GM12878 (cell line): ENCODE results near the gene C20orf173. TPM values are rescaled to one million over a fixed set of nuclear protein-coding genes. Genes with fewer than 3 reads are reported as not detected.

Experiments
- ATAC-seq: fragments of 200-7000 bp; cut with Tn5 transposase; 3 replicates; pipeline ENCODE4 v1.9.1; 2020; ENCODE audit warnings: mild to moderate bottlenecking, moderate library complexity
- BruUV-seq: library from RNA; stranded (reverse); fragments of 400-500 nt; replicated peaks from 2 replicates; lab custom pipeline; 2021; lab: Mats Ljungman, UMichigan
- CTCF ChIA-PET: fragments of 300-600 bp; sonication (Branson Sonifier 250); formaldehyde crosslinking; extraction: SDS; loops from one replicate; lab custom pipeline; 2021; ENCODE audit warnings: inconsistent platforms; lab: Yijun Ruan, JAX
- POLR2A ChIA-PET: fragments of 350-600 bp; formaldehyde crosslinking; extraction: SDS; loops from one replicate; lab custom pipeline; 2021; ENCODE audit warnings: inconsistent platforms; lab: Charles Lee
- RAD21 ChIA-PET: fragments of 300-600 bp; sonication (Branson Sonifier 250); formaldehyde crosslinking; loops from one replicate; lab custom pipeline; 2023; ENCODE audit warnings: antibody characterized with exemption; ENCODE audit not compliant: unreplicated experiment; lab: Charles Lee
- SMC1A ChIA-PET: fragments of 300-600 bp; sonication (Branson Sonifier 250); formaldehyde crosslinking; loops from one replicate; lab custom pipeline; 2023; ENCODE audit not compliant: unreplicated experiment, uncharacterized antibody; lab: Charles Lee
- DNase-seq: peaks from one replicate; pipeline ENCODE4 v3.0.0-alpha.2; 2011; ENCODE audit warnings: low read depth, low spot score
- FAIRE-seq: peaks from 3 replicates; lab custom pipeline; 2011; peaks lifted over from hg19 to GRCh38; lab: Jason Lieb, UNC
- H2AFZ ChIP-seq: 2 replicates; pipeline ENCODE4 v1.6.0; 2011; ENCODE audit warnings: low read depth, low read length, control low read depth; ENCODE audit not compliant: control insufficient read depth
- H3K27ac ChIP-seq: 2 replicates; pipeline ENCODE4 v1.5.1; 2011; ENCODE audit warnings: control low read depth; ENCODE audit not compliant: control insufficient read depth, insufficient read depth
- H3K27me3 ChIP-seq, 2 experiments: replicated peaks in 1 of 2; 2 replicates each; pipeline versions ENCODE4 v1.6.0 to v1.6.1; 2011; ENCODE audit warnings: low read length in 1 of 2; ENCODE audit not compliant: control insufficient read depth in 2 of 2, insufficient read depth in 2 of 2
- H3K36me3 ChIP-seq, 2 experiments: 2 replicates each; pipeline ENCODE4 v1.5.1; 2011; ENCODE audit warnings: low read length in 1 of 2; ENCODE audit not compliant: control insufficient read depth in 2 of 2, insufficient read depth in 2 of 2
- H3K4me1 ChIP-seq: 2 replicates; pipeline ENCODE4 v1.6.1; 2011; ENCODE audit warnings: mild to moderate bottlenecking, low read length, moderate library complexity, mixed read lengths; ENCODE audit not compliant: control insufficient read depth, insufficient read depth
- H3K4me2 ChIP-seq: 2 replicates; pipeline ENCODE4 v1.6.0; 2011; ENCODE audit warnings: control low read depth; ENCODE audit not compliant: control insufficient read depth, insufficient read depth
- H3K4me3 ChIP-seq: fragments of 200-600 bp; sonication (generic); 2 replicates; pipeline ENCODE4 v1.5.1; 2016
- H3K79me2 ChIP-seq: 2 replicates; pipeline ENCODE4 v1.6.0; 2011; ENCODE audit warnings: low read length; ENCODE audit not compliant: control insufficient read depth, insufficient read depth
- H3K9ac ChIP-seq: 2 replicates; pipeline ENCODE4 v1.8.0; 2011; ENCODE audit warnings: low read length, control low read depth, mixed read lengths; ENCODE audit not compliant: control insufficient read depth, insufficient read depth
- H3K9me3 ChIP-seq: replicated peaks from 3 replicates; pipeline ENCODE4 v1.5.1; 2011; ENCODE audit warnings: mild to moderate bottlenecking, low read length; ENCODE audit not compliant: control insufficient read depth, insufficient read depth
- H4K20me1 ChIP-seq: 2 replicates; pipeline ENCODE4 v1.6.0; 2011; ENCODE audit not compliant: control insufficient read depth, insufficient read depth
- BMI1 ChIP-seq: fragments of 450-650 bp; IDR thresholded peaks from 2 replicates; pipeline ENCODE4 v1.6.1; 2016; ENCODE audit warnings: mild to moderate bottlenecking, moderate library complexity, borderline replicate concordance
- CREM ChIP-seq: IDR thresholded peaks from 2 replicates; pipeline ENCODE4 v1.6.1; 2014; ENCODE audit warnings: antibody characterized with exemption, low read depth
- EGR1 ChIP-seq, 2 experiments: IDR thresholded peaks; 1 replicate in 1 of 2; 2 replicates in 1 of 2; pipeline ENCODE4 v1.6.1; 2011 to 2012; ENCODE audit warnings: low read depth in 2 of 2, low read length in 2 of 2, borderline replicate concordance in 1 of 2, mild to moderate bottlenecking in 1 of 2, moderate library complexity in 1 of 2
- ESRRA ChIP-seq: IDR thresholded peaks from 2 replicates; pipeline ENCODE4 v1.6.1; 2012; ENCODE audit warnings: mild to moderate bottlenecking, low read length, improper control_type of control experiment
- FOS ChIP-seq: IDR thresholded peaks from 3 replicates; pipeline ENCODE4 v1.6.1; 2011; ENCODE audit warnings: borderline replicate concordance; ENCODE audit not compliant: insufficient read length; ENCODE audit errors: extremely low read depth
- JUND ChIP-seq: IDR thresholded peaks from 2 replicates; pipeline ENCODE4 v1.6.1; 2012; ENCODE audit warnings: low read depth, mild to moderate bottlenecking, low read length, improper control_type of control experiment, moderate library complexity
- MYC ChIP-seq: IDR thresholded peaks from 2 replicates; pipeline ENCODE4 v1.6.1; 2011; ENCODE audit warnings: mild to moderate bottlenecking, low read length, moderate library complexity, inconsistent platforms; ENCODE audit not compliant: insufficient read depth, insufficient replicate concordance, insufficient read length, severe bottlenecking
- PAX5 ChIP-seq: IDR thresholded peaks from 2 replicates; pipeline ENCODE4 v1.6.1; 2011; ENCODE audit warnings: low read depth, low read length, borderline replicate concordance
- RB1 ChIP-seq: fragments of 450-650 bp; formaldehyde crosslinking; IDR thresholded peaks from 2 replicates; pipeline ENCODE4 v1.6.1; 2017; ENCODE audit warnings: mild to moderate bottlenecking, borderline replicate concordance
- RBBP5 ChIP-seq: fragments of 200-600 bp; sonication (generic); conservative IDR thresholded peaks from 2 replicates; pipeline ENCODE4 v1.6.1; 2016
- RELA ChIP-seq: fragments of 450-650 bp; IDR thresholded peaks from 2 replicates; pipeline ENCODE4 v1.8.0; 2014; ENCODE audit warnings: borderline replicate concordance; ENCODE audit not compliant: partially characterized antibody
- SMARCA5 ChIP-seq: fragments of 450-650 bp; IDR thresholded peaks from 2 replicates; pipeline ENCODE4 v1.6.1; 2017; ENCODE audit warnings: mild to moderate bottlenecking
- STAT3 ChIP-seq: IDR thresholded peaks from 2 replicates; pipeline ENCODE4 v1.6.1; 2011; ENCODE audit warnings: low read depth, low read length, improper control_type of control experiment
- ZBED1 ChIP-seq: IDR thresholded peaks from 2 replicates; pipeline ENCODE4 v1.6.1; 2016; ENCODE audit warnings: borderline replicate concordance
- ZNF207 ChIP-seq: fragments of 450-650 bp; IDR thresholded peaks from 2 replicates; pipeline ENCODE4 v1.6.1; 2014; ENCODE audit warnings: antibody characterized with exemption, mild to moderate bottlenecking, borderline replicate concordance
- WGBS: methylation state at CpG from one replicate; pipeline ENCODE4 v1.1.6; 2016; ENCODE audit warnings: low lambda C conversion rate; ENCODE audit not compliant: insufficient replicate concordance, insufficient coverage; ENCODE audit errors: missing lambda C conversion rate; 5-methylcytosine and 5-hydroxymethylcytosine counted together
- in situ Hi-C: fragments of 300-500 bp; cut with MboI; formaldehyde crosslinking; loops from 9 replicates; pipeline ENCODE4 v1.14.3; 2018; ENCODE audit warnings: mixed read lengths
- intact Hi-C: fragments of 100-400 bp; cut with micrococcal nuclease; formaldehyde crosslinking; loops from one replicate; pipeline ENCODE4 v1.14.2; 2022; ENCODE audit not compliant: unreplicated experiment
- polyA plus RNA-seq, 11 experiments: library from polyadenylated mRNA; depleted of rRNA in 4 of 11; unstranded in 6 of 11; stranded (reverse) in 5 of 11; fragments of >200 nt; fragmentation: Nextera tagmentation in 4 of 11; fragmentation: Illumina TruSeq in 1 of 11; extraction: Ambion mirVana in 4 of 11; extraction: Trizol in 1 of 11; gene quantifications; 1 replicate in 1 of 11; 2 replicates in 10 of 11; pipeline versions ENCODE4 v1.2.1 to v1.2.3, GENCODE V29; 2011 to 2016; ENCODE audit warnings: inconsistent platforms in 2 of 11, missing spikeins in 2 of 11, low read depth in 1 of 11
- total RNA-seq, 4 experiments: library from RNA; depleted of rRNA in 3 of 4; stranded (reverse); fragments of >200 nt in 3 of 4; fragmentation: Illumina TruSeq in 1 of 4; extraction: Trizol in 1 of 4; gene quantifications; 2 replicates each; pipeline versions ENCODE4 v1.2.1 to v1.2.3, GENCODE V29; 2013 to 2021
- TF ChIP-seq, protein P1 (sequence below): IDR thresholded peaks from 2 replicates; pipeline ENCODE4 v1.6.1; 2012; ENCODE audit warnings: low read depth, low read length, improper control_type of control experiment
- TF ChIP-seq, protein P2 (sequence below): fragments of 450-650 bp; IDR thresholded peaks from 2 replicates; pipeline ENCODE4 v1.6.1; 2017; ENCODE audit warnings: low read depth, mild to moderate bottlenecking, moderate library complexity
- TF ChIP-seq, protein P3 (sequence below): fragments of 450-650 bp; IDR thresholded peaks from 2 replicates; pipeline ENCODE4 v1.6.1; 2016; ENCODE audit warnings: mild to moderate bottlenecking

Gene C20orf173
- total and polyA plus RNA-seq, 10 of the 15 experiments (the other 5 are each of a cell fraction or from before 2014, with no cell fraction given) = not detected

DNA sequence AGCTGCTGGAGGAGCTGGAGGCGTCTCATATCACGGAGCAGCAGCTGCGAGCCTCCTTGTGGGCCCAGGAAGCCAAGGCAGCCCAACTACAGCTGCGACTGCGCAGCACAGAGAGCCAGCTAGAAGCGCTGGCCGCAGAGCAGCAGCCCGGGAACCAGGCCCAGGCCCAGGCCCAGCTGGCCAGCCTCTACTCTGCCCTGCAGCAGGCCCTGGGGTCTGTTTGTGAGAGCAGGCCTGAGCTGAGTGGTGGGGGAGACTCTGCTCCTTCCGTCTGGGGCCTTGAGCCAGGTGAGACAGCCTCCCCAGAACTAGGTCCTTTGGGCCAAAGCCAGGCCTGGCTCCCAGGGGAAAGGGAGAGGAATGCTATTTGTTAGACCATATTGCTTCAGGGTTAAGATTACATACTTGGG lies 31.7 kb downstream of the C20orf173 start (continued):
- no peak for TF ChIP-seq RELA
- TF ChIP-seq, protein P1, sequence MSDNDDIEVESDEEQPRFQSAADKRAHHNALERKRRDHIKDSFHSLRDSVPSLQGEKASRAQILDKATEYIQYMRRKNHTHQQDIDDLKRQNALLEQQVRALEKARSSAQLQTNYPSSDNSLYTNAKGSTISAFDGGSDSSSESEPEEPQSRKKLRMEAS = no peak
- no peak for TF ChIP-seq RB1
- TF ChIP-seq EGR1 (IDR thresholded peaks at IDR 0.05; ENCODE audit: borderline replicate concordance in 1 of 2, low read depth in 2 of 2, low read length in 2 of 2) = no peak
- no peak for TF ChIP-seq ZBED1
- TF ChIP-seq BMI1 = no peak
- TF ChIP-seq, protein P2, sequence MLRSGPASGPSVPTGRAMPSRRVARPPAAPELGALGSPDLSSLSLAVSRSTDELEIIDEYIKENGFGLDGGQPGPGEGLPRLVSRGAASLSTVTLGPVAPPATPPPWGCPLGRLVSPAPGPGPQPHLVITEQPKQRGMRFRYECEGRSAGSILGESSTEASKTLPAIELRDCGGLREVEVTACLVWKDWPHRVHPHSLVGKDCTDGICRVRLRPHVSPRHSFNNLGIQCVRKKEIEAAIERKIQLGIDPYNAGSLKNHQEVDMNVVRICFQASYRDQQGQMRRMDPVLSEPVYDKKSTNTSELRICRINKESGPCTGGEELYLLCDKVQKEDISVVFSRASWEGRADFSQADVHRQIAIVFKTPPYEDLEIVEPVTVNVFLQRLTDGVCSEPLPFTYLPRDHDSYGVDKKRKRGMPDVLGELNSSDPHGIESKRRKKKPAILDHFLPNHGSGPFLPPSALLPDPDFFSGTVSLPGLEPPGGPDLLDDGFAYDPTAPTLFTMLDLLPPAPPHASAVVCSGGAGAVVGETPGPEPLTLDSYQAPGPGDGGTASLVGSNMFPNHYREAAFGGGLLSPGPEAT = no peak
- TF ChIP-seq, all 136 proteins: peak for 0

DNA sequence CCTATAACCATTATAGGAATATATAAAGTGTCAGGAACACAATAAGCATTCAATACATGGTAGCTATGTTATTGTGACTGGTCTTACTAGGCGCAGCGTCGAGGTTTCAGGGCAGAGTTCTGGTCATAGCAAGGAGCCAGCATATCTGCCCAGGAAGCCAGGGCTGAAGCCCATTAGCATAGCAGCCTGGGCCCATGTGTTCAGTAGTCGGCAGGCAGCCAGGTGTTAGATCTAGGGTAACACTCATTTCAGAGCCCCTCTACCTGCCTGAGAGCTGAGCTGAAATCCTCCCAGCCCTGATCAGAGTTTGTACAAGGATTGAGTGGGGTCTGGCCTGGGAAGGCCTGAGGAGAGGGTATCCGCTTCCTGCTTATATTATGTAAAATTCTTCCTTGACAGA lies 32.1 kb downstream of the C20orf173 start:
- Histone ChIP-seq H3K36me3 (peaks cover 15 to 42% of the 10 kb centered on the region in 2 experiments), H3K27me3 (no peaks in the 10 kb centered on the region), H2AFZ (no peak overlapping the region), H3K4me3 (no peak overlapping the region), H3K9ac (no peak overlapping the region), H3K4me1 (peaks cover 8% of the 10 kb centered on the region), H4K20me1 (no peaks in the 10 kb centered on the region), H3K27ac (no peak overlapping the region), H3K79me2 (peaks cover 3% of the 10 kb centered on the region), H3K4me2 (no peak overlapping the region), H3K9me3 (no peaks in the 10 kb centered on the region)
- no TSS peak for BruUV-seq
- CTCF ChIA-PET = interaction anchor here (0.9 to 2.1 kb wide), 2 partner anchors 9 to 84 kb away, joined by 3 to 5 read pairs; no protein-coding TSS in a partner anchor
- RAD21 ChIA-PET = no interaction called here
- SMC1A ChIA-PET = no interaction called here
- TF ChIP-seq PAX5 (no peak), STAT3 (no peak), CREM (no peak), SMARCA5 (no peak), RBBP5 (no peak), JUND (no peak), FOS (no peak), MYC (no peak), ZNF207 (no peak), ESRRA (no peak)
- TF ChIP-seq, protein P3, sequence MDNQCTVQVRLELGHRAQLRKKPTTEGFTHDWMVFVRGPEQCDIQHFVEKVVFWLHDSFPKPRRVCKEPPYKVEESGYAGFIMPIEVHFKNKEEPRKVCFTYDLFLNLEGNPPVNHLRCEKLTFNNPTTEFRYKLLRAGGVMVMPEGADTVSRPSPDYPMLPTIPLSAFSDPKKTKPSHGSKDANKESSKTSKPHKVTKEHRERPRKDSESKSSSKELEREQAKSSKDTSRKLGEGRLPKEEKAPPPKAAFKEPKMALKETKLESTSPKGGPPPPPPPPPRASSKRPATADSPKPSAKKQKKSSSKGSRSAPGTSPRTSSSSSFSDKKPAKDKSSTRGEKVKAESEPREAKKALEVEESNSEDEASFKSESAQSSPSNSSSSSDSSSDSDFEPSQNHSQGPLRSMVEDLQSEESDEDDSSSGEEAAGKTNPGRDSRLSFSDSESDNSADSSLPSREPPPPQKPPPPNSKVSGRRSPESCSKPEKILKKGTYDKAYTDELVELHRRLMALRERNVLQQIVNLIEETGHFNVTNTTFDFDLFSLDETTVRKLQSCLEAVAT = no peak
- no peak for DNase-seq
- intact Hi-C loops (no loop called here), in situ Hi-C loops (no loop called here)
- POLR2A ChIA-PET = no interaction called here
- WGBS = 98% methylated on average over 5 of the region's 5 CpGs
- no peak for FAIRE-seq
- ATAC-seq = no peak
